Measurements from ENCODE around the gene WFDC2. TPM values are rescaled to one million over a fixed set of nuclear protein-coding genes. Genes with fewer than 3 reads are reported as not detected.

The WFDC2 gene
- total RNA-seq, 4 donors from 2014 or later = 11.0 to 325 (median 38.8) TPM

GRCh38 chr20:45448270-45448669 is 21.3 kb upstream of the WFDC2 start:
- intact Hi-C loops (cut with DNase I; ENCODE audit: low total_unique reads) (loop anchor here (5.0 kb wide), 1 partner anchor 101 kb away; the partner anchor contains the start of gene SDC4), in situ Hi-C loops (cut with MboI; ENCODE audit: low pct_ligation_motif_present in 1 of 4, low pct_unique_long_range_greater_than_20kb in 1 of 4, low sequenced_read_pairs in 3 of 4) (loop anchor here in 3 of 4 donors (10.0 to 25.0 kb wide), 3 partner anchors 73 to 136 kb away; partner anchors contain the start of genes TP53TG5 (in 2 of the 3), MATN4 (in 1 of the 3) and RBPJL (in 1 of the 3))

DNA sequence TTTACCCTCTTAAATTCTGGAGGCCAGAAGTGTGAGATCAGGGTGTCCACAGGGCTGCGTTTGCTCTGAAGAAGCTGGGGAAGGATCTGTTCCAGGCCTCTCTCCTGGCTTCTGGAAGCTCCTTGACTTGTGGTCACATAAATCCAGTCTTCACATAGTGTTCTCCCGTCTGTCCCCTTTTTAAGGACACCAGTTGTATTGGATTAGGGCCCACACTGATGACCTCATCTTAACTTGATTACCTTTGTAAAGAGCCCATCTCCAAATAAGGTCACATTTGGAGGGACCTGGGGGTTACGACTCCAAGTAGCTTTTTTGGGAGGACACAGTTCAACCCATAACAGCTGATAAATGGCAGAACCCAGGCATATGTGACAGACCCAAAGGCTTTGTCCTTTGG is 20.0 kb upstream of the WFDC2 start:
- no peaks in the 10 kb centered on the region for H3K9me3 ChIP-seq
- in situ Hi-C loops (cut with MboI; ENCODE audit: low pct_ligation_motif_present in 1 of 4, low pct_unique_long_range_greater_than_20kb in 1 of 4, low sequenced_read_pairs in 3 of 4) (loop anchor here in 3 of 4 donors (10.0 to 25.0 kb wide), 3 partner anchors 75 to 137 kb away; partner anchors contain the start of genes TP53TG5 (in 2 of the 3), MATN4 (in 1 of the 3) and RBPJL (in 1 of the 3)), intact Hi-C loops (cut with DNase I; ENCODE audit: low total_unique reads) (loop anchor here (5.0 kb wide), 1 partner anchor 102 kb away; the partner anchor contains the start of gene SDC4)
- no peak for TF ChIP-seq CTCF (IDR thresholded peaks at IDR 0.05)
- TF ChIP-seq EP300 (IDR thresholded peaks at IDR 0.05; ENCODE audit: low read depth) = peak; percentile 99
- TF ChIP-seq POLR2A (IDR thresholded peaks at IDR 0.05) = no peak
- peak; percentile 70 to 88 (median 80) for TF ChIP-seq POLR2AphosphoS5 (IDR thresholded peaks at IDR 0.05)
- H3K4me1 ChIP-seq = peaks cover 0 to 13% (median 7%) of the 10 kb centered on the region in 4 donors
- no peaks in the 10 kb centered on the region for H3K36me3 ChIP-seq
- H3K27me3 ChIP-seq = no peaks in the 10 kb centered on the region
- peak; percentile 32 for DNase-seq
- 61 to 74% methylated on average over 3 of the region's 3 CpGs for WGBS, 2 donors (ENCODE audit: low coverage in 1 of 2)
- peak overlapping the region; percentile 76 to 86 (median 80) for H3K27ac ChIP-seq
- H3K4me3 ChIP-seq = no peak overlapping the region

More at GRCh38 chr20:45448270-45448669, 21.3 kb upstream of the WFDC2 start:
- TF ChIP-seq EP300 (IDR thresholded peaks at IDR 0.05; ENCODE audit: low read depth) = no peak
- TF ChIP-seq POLR2A (IDR thresholded peaks at IDR 0.05) = no peak
- TF ChIP-seq POLR2AphosphoS5 (IDR thresholded peaks at IDR 0.05) = peak in 2 of 3 donors; percentile 41 to 45
- H3K4me3 ChIP-seq = no peak overlapping the region
- DNase-seq = no peak
- peaks cover 0 to 13% (median 7%) of the 10 kb centered on the region in 4 donors for H3K4me1 ChIP-seq
- no peaks in the 10 kb centered on the region for H3K36me3 ChIP-seq
- peak overlapping the region; percentile 70 to 86 (median 79) for H3K27ac ChIP-seq
- 35 to 65% methylated on average over 6 of the region's 6 CpGs for WGBS, 2 donors (ENCODE audit: low coverage in 1 of 2)
- no peaks in the 10 kb centered on the region for H3K27me3 ChIP-seq
- no peaks in the 10 kb centered on the region for H3K9me3 ChIP-seq

DNA sequence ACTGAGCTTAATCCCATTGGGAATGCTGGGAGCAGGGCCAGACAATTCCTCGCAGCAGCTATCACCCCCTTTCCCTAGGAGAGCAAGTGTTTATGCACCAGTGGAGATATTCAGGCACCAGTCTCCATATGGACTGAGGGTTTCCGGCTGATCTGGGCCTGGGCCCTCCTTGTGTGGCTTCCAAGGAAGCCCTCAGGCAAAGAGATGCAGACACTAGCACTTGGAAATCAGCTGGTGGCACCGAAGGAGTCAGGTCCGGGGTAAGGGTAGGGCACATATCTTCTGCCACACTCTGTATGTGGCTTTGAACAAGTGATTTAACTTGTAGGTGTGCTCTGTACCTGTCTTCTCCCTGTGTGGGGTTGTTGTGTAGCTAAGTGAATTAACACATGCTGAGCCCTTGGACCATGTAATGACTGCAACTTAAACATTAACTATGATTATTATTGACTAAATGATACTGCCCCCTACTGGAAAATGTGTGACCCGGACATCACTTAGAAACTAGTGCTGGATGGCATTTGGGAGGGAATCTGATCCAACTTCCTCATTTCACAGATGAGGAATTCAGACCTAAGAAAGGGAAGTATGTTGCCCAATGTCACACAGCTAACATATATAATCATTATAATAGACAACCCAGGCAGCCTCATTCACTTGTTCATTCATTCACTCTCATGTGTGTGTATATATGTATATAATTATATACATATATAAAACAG is 19.3 kb upstream of the WFDC2 start:
- H3K4me1 ChIP-seq = peaks cover 0 to 13% (median 7%) of the 10 kb centered on the region in 4 donors
- in situ Hi-C loops (cut with MboI; ENCODE audit: low pct_ligation_motif_present in 1 of 4, low pct_unique_long_range_greater_than_20kb in 1 of 4, low sequenced_read_pairs in 3 of 4) (loop anchor here in 1 of 4 donors (25.0 kb wide), 1 partner anchor 312 kb away; no protein-coding TSS in a partner anchor), intact Hi-C loops (cut with DNase I; ENCODE audit: low total_unique reads) (no loop called here)
- DNase-seq = peak; percentile 23
- WGBS, 2 donors (ENCODE audit: low coverage in 1 of 2) = 59% methylated on average over 5 of the region's 5 CpGs; no CpG with 5 or more reads in 1 of the 2 donors
- peak; percentile 58 to 78 (median 67) for TF ChIP-seq CTCF (IDR thresholded peaks at IDR 0.05)
- TF ChIP-seq POLR2A (IDR thresholded peaks at IDR 0.05) = no peak
- H3K9me3 ChIP-seq = no peaks in the 10 kb centered on the region
- no peak overlapping the region for H3K4me3 ChIP-seq
- no peaks in the 10 kb centered on the region for H3K27me3 ChIP-seq
- H3K27ac ChIP-seq = peak overlapping the region; percentile 76 to 86 (median 80)
- no peaks in the 10 kb centered on the region for H3K36me3 ChIP-seq

DNA sequence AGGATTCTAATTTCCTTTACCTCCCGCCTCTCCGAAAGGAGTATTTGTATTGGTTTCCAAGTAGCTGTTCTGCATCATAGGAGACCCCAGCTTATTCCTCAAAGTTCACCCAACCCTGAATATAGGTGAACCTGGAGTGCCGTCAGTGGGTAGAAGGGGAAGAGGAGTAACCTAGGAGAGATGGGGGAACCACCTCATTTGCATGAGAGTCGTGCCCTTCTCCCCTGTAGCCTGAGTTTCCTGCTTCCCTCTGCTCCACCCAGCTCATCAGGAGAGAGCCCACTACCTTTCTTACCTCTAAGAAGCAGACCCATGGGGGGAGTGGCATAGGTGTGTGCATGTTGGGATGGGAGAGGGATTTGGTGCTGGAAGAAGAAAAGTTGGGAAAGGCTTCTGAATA is 17.3 kb upstream of the WFDC2 start:
- no peak overlapping the region for H3K4me3 ChIP-seq
- peaks cover 0 to 13% (median 7%) of the 10 kb centered on the region in 4 donors for H3K4me1 ChIP-seq
- no peak overlapping the region for H3K27ac ChIP-seq
- H3K9me3 ChIP-seq = no peaks in the 10 kb centered on the region
- no peaks in the 10 kb centered on the region for H3K27me3 ChIP-seq
- WGBS, 2 donors (ENCODE audit: low coverage in 1 of 2) = 0 to 56% methylated on average over 1 to 4 of the region's 4 CpGs
- H3K36me3 ChIP-seq = no peaks in the 10 kb centered on the region
- DNase-seq = no peak
- intact Hi-C loops (cut with DNase I; ENCODE audit: low total_unique reads) = no loop called here
- in situ Hi-C loops (cut with MboI; ENCODE audit: low pct_ligation_motif_present in 1 of 4, low pct_unique_long_range_greater_than_20kb in 1 of 4, low sequenced_read_pairs in 3 of 4) = loop anchor here in 1 of 4 donors (25.0 kb wide), 1 partner anchor 310 kb away; no protein-coding TSS in a partner anchor
- TF ChIP-seq POLR2A (IDR thresholded peaks at IDR 0.05) (no peak), CTCF (IDR thresholded peaks at IDR 0.05) (no peak), EP300 (IDR thresholded peaks at IDR 0.05; ENCODE audit: low read depth) (no peak), POLR2AphosphoS5 (IDR thresholded peaks at IDR 0.05) (no peak)

All from transverse colon (tissue), 4 donors.